ENCODE measurements around the gene ICAM4. TPM values are rescaled to one million over a fixed set of nuclear protein-coding genes. Genes with fewer than 3 reads are reported as not detected.

ICAM4 gene
- total and polyA plus RNA-seq, 9 of the 15 experiments (the other 6 are each of a cell fraction or from before 2014, with no cell fraction given), result 14.1 to 86.1 (median 29.6) TPM

GRCh38 chr19:10259162-10259905 lies 27.4 kb upstream of the ICAM4 start (continued):
- TF ChIP-seq MYNN (IDR thresholded peaks at IDR 0.05) (peak; percentile 66; the same call in 1 of the 2 replicates), MYNN (CRISPR knock-in tag; IDR thresholded peaks at IDR 0.05) (no peak), RAD21 (CRISPR knock-in tag; conservative IDR thresholded peaks at IDR 0.05 in 1 of 2, IDR thresholded peaks at IDR 0.05 in 1 of 2) (peak; percentile 50 to 63), POLR2G (IDR thresholded peaks at IDR 0.05; ENCODE audit: low read depth, low read length) (peak; percentile 66), ZC3H4 (CRISPR knock-in tag; IDR thresholded peaks at IDR 0.05; ENCODE audit: borderline replicate concordance) (no peak), EGR1 (conservative IDR thresholded peaks at IDR 0.05) (peak; percentile 60; the same call in 1 of the 2 replicates), MAZ (CRISPR knock-in tag; conservative IDR thresholded peaks at IDR 0.05 in 1 of 2, IDR thresholded peaks at IDR 0.05 in 1 of 2) (0 out of 4 replicates have a peak, but pooled peaks of 1 of the 2 experiments have one; percentile 24)
- TF ChIP-seq, protein P1, sequence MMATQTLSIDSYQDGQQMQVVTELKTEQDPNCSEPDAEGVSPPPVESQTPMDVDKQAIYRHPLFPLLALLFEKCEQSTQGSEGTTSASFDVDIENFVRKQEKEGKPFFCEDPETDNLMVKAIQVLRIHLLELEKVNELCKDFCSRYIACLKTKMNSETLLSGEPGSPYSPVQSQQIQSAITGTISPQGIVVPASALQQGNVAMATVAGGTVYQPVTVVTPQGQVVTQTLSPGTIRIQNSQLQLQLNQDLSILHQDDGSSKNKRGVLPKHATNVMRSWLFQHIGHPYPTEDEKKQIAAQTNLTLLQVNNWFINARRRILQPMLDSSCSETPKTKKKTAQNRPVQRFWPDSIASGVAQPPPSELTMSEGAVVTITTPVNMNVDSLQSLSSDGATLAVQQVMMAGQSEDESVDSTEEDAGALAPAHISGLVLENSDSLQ (IDR thresholded peaks at IDR 0.05), result peak; percentile 65
- TF ChIP-seq, protein P2, sequence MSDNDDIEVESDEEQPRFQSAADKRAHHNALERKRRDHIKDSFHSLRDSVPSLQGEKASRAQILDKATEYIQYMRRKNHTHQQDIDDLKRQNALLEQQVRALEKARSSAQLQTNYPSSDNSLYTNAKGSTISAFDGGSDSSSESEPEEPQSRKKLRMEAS (CRISPR knock-in tag; IDR thresholded peaks at IDR 0.05), result 0 out of 2 replicates have a peak, but pooled peaks have one; percentile 41
